Activated T-helper 1 cell treated with Interleukin-2 at 50 U/mL for 16 hours (primary cell): ENCODE results near the gene PRRG2.

ENCODE experiments used
- DNase-seq: peaks from one replicate; pipeline ENCODE4 v3.0.0-alpha.2; 2020; ENCODE audit warnings: low read depth

Gene PRRG2

GRCh38 chr19:49581007-49581508 lies at the start of gene PRRG2:
PRRG2 (plus strand) TSS chr19:49581316; CDS start chr19:49583220, 1,904 bp downstream.
- no peak for DNase-seq

- DNase-seq = peak; percentile 71
Observed at GRCh38 chr19:49533551-49534488, 47.3 kb upstream of the PRRG2 start.

- DNase-seq = no peak
Observed at GRCh38 chr19:49534632-49535385, 46.3 kb upstream of the PRRG2 start.

- DNase-seq = no peak
Observed at GRCh38 chr19:49536921-49537462, 44.1 kb upstream of the PRRG2 start.

- DNase-seq = no peak
Observed at GRCh38 chr19:49538643-49539042, 42.5 kb upstream of the PRRG2 start.

GRCh38 chr19:49539192-49539952 lies 41.7 kb upstream of the PRRG2 start:
- no peak for DNase-seq

GRCh38 chr19:49541914-49542313 lies 39.2 kb upstream of the PRRG2 start:
- DNase-seq = no peak

GRCh38 chr19:49542446-49542845 lies 38.7 kb upstream of the PRRG2 start:
- DNase-seq = no peak

GRCh38 chr19:49543032-49543431 lies 38.1 kb upstream of the PRRG2 start:
- no peak for DNase-seq

- no peak for DNase-seq
Observed at GRCh38 chr19:49544154-49544553, 37.0 kb upstream of the PRRG2 start.

GRCh38 chr19:49546825-49547565 lies 34.1 kb upstream of the PRRG2 start:
- no peak for DNase-seq

GRCh38 chr19:49549045-49549444 lies 32.1 kb upstream of the PRRG2 start:
- no peak for DNase-seq

GRCh38 chr19:49551531-49551930 lies 29.6 kb upstream of the PRRG2 start:
- DNase-seq = no peak

GRCh38 chr19:49552749-49553148 lies 28.4 kb upstream of the PRRG2 start:
- DNase-seq = no peak

GRCh38 chr19:49553451-49554271 lies 27.5 kb upstream of the PRRG2 start:
- no peak for DNase-seq

- peak; percentile 38 for DNase-seq
Observed at GRCh38 chr19:49554701-49555181, 26.4 kb upstream of the PRRG2 start.

- peak; percentile 45 for DNase-seq
Observed at GRCh38 chr19:49555600-49556411, 25.3 kb upstream of the PRRG2 start.

- no peak for DNase-seq
Observed at GRCh38 chr19:49556412-49557398, 24.4 kb upstream of the PRRG2 start.
